ENCODE data around the gene TRAPPC2B.

Gene TRAPPC2B

DNA sequence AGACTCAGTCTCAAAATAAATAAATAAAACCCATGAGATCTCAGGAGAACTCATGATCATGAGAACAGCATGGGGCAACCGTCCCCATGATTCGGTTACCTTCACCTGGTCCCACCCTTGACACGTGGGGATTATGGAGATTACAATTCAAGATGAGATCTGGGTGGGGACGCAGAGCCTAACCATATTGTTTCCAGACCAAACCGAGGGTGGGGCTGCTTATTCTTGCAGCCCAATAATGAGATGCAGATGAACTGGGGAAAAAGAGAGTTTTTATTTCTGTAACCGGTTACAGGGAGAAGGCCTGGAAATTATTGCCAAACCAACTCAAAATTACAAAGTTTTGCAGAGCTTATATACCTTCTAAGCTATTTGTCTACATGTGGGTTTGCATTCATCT is 12.8 kb downstream of the TRAPPC2B start:
- no peak for DNase-seq

DNA sequence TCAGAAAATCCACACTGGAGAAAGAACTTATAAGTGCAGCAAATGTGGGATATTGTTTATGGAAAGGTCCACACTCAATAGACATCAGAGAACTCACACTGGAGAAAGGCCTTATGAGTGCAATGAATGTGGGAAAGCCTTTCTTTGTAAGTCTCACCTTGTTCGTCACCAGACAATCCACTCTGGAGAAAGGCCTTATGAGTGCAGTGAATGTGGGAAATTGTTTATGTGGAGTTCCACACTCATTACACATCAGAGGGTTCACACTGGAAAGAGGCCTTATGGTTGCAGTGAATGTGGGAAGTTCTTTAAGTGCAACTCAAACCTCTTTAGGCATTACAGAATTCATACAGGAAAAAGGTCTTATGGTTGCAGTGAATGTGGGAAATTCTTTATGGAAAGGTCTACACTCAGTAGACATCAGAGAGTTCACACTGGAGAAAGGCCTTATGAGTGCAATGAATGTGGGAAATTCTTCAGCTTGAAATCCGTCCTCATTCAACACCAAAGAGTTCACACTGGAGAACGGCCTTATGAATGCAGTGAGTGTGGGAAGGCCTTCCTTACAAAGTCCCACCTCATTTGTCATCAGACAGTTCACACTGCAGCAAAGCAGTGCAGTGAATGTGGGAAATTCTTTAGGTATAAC is 14.3 kb downstream of the TRAPPC2B start:
- no peak for DNase-seq

DNA sequence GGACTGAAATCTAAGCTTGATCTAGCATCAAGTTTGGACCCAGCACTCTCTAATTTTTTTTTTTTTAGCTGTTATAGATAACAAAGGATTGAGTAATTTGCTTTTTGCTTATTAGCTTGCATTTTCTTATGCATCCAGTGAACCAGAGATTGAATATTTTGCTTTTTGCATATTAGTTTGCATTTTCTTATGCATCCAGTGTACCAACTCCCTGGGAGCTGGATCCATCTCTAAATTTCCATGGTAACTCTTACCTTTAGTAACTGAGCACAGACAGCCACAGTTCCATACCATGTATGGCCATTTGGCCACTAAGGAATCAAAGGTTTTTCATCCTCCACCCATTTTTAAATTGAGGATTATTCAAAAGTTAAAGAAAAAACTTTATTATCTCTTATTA is 17.6 kb downstream of the TRAPPC2B start:
- no peak for DNase-seq

DNA sequence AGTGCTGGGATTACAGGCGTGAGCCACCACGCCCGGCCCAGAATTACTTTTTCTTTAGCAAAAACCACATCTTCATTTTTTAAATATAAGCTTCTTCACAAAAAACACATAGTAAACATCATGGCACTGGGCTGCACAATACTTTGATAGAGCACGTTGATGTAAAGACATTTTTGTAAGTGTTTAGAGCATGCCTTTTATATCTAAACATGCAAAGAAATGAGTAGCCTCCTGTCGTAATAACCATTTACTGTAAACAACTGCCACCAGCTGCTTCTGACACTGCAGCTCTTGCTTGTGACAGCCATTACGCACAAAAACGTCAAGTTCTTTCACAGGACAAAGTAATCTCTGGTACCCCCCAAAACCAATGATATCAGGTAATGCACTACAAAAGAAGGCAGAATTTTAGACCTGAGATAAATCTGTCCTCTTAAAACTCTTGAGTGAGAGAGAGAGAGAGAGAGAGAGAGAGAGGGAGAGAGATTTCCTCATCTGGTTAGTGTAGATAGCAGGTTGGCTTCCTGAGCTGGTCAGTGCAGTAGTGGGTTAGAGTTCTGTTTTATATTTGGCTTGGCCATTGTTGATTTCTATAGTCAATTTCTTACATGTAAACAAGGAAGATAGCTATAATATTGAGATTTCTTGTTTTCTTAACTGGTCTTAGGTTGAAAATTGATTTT is 19.6 kb downstream of the TRAPPC2B start:
- DNase-seq, result no peak

DNA sequence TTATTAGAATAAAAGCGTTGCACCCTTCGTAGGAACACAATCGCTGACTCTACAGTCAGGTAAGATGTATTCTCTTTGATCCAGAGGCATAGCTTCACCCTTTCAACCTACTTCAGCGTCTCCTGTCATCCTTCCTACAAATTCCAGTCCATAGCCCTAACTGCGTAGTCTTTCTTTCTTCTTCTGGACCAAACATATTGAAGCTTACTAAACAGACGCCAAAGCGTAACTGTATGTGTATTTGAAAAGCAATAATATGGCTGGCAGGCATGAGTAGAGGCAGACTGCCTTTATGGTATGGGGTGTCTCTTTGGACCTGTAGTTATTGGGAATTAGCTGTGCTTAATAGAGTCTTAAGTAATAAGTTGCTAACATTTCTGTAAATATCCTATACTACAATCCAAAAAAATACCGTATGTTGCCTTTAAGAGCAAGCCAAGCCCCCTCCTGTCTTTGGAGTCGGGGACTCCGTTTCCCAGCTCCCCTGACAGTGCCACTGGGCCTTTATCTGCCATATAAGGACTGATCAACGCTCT is 25.9 kb downstream of the TRAPPC2B start:
- DNase-seq, result no peak

DNA sequence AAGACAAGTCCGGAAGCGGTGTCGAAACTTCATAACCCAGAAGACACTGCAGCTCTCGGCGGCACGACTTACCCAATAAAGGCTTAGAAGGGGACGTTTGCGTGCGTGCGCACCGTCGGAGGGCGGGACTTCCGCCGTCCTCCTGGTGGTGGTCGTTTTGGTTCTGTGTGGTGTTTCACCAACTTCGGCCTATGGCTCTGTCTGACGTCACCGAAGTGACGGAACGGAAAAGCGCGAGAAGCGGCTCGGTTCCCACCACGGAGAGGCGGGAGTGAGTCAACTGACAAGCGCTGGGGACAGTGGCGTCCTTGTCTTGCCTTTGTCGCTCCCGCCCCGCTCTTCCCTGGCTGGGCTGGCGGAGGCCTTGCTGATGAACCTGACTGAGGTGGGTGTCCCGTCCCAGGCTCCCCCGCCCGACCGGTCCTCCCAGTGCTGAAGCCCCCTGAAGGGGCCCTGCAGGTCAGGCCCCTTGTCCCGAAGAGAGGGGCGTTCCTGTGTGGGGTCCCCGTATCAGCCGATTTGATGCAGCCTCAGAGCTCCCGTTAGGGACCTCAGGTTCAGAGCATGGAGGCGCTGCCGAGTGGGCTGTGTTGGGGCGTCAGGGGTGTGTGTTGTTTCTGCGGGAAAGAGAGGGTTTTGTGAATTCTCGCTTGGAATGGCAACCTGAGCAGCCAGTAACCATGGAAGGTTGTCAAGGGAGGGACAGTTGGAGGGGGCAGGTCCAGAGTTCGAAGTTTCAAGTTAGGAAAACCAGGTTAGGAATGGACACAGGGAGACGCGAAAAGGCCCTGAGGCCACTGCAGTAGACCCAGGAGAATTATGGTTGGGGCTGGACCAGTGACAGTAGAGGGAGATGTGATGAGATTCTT is 26.6 kb downstream of the TRAPPC2B start, which contains the start of gene ZNF548:
ZNF548 (plus strand) TSS at position 125 of the 869 bp plus-strand sequence; CDS start at position 371, 246 bp downstream.
- DNase-seq, result peak; percentile 98

DNA sequence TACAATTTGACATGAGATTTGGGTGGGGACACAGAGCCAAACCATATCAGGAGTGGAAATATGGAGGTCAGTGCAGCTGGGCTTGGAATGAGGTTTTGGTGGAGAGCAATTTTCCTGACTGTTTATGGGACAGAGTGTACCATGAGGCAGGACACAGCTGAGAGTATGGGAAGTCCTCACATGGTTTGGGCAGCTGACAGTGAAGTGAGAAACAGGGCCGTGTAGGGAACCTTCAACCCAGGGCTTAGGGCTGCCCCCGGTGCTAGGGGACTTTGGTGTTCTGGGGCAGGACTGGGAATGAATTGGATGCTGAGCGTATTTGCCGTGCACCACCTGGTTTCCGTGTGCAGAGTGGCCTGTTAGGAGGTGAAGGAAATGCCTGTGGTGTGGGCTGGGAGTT is 32.4 kb downstream of the TRAPPC2B start:
- no peak for DNase-seq

DNA sequence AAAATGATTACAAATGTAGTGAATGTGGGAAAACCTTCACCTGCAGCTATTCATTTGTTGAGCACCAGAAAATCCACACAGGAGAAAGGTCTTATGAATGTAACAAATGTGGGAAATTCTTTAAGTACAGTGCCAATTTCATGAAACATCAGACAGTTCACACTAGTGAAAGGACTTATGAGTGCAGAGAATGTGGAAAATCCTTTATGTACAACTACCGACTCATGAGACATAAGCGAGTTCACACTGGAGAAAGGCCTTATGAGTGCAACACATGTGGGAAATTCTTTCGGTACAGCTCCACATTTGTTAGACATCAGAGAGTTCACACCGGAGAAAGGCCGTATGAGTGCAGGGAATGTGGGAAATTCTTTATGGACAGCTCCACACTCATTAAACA is 35.5 kb downstream of the TRAPPC2B start:
- DNase-seq, result no peak

DNA sequence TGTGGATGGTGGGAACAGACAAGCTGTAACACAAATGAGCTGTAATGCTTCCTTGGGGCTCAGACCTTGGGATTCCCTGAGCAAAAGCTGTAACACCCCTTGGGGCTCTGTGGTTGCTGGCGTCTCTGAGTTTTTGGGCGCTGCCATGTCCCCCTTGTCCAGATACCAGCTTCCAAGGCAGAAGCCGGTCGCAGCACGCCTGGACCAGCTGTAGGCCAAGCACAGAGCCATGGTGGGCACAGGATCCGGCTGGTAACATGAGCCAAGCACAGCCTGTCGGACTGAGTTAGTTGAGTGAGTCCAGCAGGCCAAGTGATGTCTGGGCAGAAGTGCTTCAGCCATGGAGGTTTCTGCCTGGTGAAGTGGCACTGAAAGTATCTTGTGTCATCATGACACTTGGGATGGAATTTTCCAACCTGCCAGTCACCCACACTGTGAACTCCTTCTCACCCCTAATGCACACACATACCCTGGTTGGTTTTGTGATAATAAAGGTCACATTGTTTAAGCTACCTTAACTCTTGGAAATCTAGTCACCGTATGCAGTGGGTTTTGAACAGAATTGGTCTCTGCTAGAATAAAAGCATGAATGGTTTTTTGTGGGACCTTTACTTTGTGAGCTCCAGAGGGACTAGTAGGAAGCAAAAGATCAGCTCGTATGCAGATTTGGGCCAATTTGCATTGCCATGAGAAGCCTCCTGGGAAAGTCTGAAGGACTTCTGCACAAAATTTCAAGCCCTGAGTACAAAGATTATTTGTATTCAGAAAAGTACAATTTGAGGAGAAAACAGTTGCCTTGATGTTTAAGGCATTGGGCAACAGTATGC is 40.6 kb downstream of the TRAPPC2B start:
- no peak for DNase-seq

DNA sequence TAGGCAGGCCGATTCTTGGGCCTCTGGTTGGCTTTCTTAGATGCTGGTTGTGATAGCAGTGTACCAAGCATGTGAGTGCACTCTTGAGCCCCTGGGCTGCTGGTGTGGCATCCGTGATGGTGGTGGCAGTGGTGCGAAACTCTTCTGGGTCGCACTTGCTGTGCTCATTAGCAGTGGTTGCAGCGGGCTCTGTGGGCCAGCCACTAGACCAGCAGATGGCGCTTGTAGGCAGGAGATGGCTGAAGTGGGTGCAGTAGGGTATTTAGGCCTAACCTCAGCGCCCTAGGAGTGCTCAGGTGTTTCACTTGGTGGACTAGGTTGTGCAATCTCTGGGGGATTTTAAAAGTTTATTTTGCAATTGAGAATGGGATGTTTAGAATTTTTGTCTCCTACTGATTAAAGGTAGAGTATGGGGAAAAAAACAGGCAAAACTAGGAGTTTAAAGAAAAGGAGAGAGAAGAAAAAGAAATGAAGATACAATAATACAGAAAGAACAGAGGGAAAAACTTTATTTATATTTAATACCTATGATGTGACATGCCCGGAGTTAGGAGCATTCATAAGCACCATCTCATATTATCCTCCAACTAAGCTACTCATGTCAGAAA is 43.3 kb downstream of the TRAPPC2B start:
- peak; percentile 20 for DNase-seq

DNA sequence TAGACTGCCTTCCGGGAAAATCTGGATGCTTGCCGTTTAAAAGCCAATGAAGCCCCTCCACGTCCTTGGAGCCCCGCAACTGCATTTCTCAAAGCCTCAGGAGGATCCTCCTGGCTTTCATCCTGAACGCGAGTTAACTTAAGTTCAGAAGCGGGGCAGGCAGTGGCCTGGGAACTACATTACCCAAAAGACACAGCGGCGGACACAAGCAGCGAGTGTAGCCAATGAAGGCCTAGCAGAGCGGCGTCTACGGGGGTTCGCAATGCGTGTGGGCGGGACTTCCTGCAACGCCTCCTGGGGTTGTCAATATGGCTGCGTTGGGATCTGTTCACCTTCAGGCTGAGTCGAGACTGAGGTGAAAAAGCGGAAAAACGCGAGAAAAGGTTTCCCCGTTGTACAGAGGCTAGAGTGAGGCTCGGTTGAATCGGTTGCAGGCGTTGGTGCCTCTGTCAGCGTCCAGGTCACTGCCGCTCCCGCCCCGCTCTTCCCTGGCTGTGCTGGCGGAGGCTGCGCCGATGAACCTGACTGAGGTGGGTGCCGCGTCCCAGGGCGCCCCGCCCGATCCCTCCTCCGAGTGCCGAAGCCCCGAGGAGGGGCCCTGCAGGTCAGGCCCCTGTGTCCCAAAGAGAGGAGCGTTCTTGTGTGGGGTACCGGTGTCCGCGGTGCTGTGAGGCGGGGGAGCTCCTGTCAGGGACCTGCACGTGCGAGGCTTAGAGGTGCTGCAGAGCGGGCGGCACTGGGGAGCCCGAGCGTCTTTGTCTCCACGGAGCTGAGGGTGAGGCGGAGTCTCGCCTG is 47.7 kb downstream of the TRAPPC2B start, which contains the start of gene ZNF17:
ZNF17 (plus strand) TSS at position 285 of the 795 bp plus-strand sequence. CDS start 2,455 bp downstream, outside the sequence.
- DNase-seq, result peak; percentile 89
